Aorta (tissue), 5 donors: ENCODE data around the gene SPSB3. TPM values are rescaled to one million over a fixed set of nuclear protein-coding genes. Genes with fewer than 3 reads are reported as not detected.

ENCODE experiments used
- ATAC-seq: fragments of 200-7000 bp; cut with Tn5 transposase; one replicate; pipeline ENCODE4 v1.9.1; 2022; ENCODE audit warnings: moderate library complexity; ENCODE audit not compliant: low FRiP score
- DNase-seq, 2 donors: peaks; one replicate each; pipeline ENCODE4 v3.0.0-alpha.2; 2020
- H3K27ac ChIP-seq, 2 donors: one replicate each; pipeline ENCODE4 v1.5.1; 2013; ENCODE audit warnings: low read length in 2 of 2, mild to moderate bottlenecking in 2 of 2, moderate library complexity in 2 of 2, control low read depth in 1 of 2, inconsistent platforms in 1 of 2, low read depth in 1 of 2
- H3K27me3 ChIP-seq, 2 donors: one replicate each; pipeline ENCODE4 v1.6.1; 2013; ENCODE audit warnings: control low read depth in 1 of 2, low read length in 1 of 2, mild to moderate bottlenecking in 1 of 2, moderate library complexity in 1 of 2; ENCODE audit not compliant: insufficient read depth in 2 of 2, control insufficient read depth in 1 of 2
- H3K36me3 ChIP-seq, 2 donors: one replicate each; pipeline ENCODE4 v1.6.1; 2013; ENCODE audit warnings: control low read depth in 1 of 2, low read length in 1 of 2, mild to moderate bottlenecking in 1 of 2; ENCODE audit not compliant: insufficient read depth in 2 of 2, control insufficient read depth in 1 of 2
- H3K4me1 ChIP-seq, 2 donors: one replicate each; pipeline ENCODE4 v1.6.1; 2013; ENCODE audit warnings: low read length in 2 of 2, control low read depth in 1 of 2, mild to moderate bottlenecking in 1 of 2, moderate library complexity in 1 of 2; ENCODE audit not compliant: insufficient read depth in 2 of 2, control insufficient read depth in 1 of 2
- H3K4me3 ChIP-seq, 2 donors: one replicate each; pipeline ENCODE4 v1.5.1; 2013; ENCODE audit warnings: low read length in 2 of 2, control low read depth in 1 of 2, mild to moderate bottlenecking in 1 of 2
- H3K9me3 ChIP-seq: one replicate; pipeline ENCODE4 v1.6.1; 2013; ENCODE audit warnings: mild to moderate bottlenecking, low read length; ENCODE audit not compliant: control insufficient read depth
- WGBS, 2 donors: extraction: QIAGEN DNeasy Blood & Tissue Kit; methylation state at CpG; one replicate each; pipeline ENCODE4 v1.1.7; 2013; 5-methylcytosine and 5-hydroxymethylcytosine counted together
- intact Hi-C, 2 donors: fragments of 100-400 bp; cut with DNase I; formaldehyde crosslinking; loops; one replicate each; pipeline versions ENCODE4 v1.14.2 to v1.15.0; 2022
- polyA plus RNA-seq, 2 donors: library from polyadenylated mRNA; stranded (reverse); fragments of 200-250 nt; gene quantifications; one replicate each; pipeline ENCODE4 v1.2.3, GENCODE V29; 2013
- total RNA-seq, 2 donors: library from RNA; stranded (reverse); fragmentation: NEBNext Ultra II Directional; extraction: Animal tissue kit (Norgen Biotek cat#: 25700); gene quantifications; one replicate each; pipeline ENCODE4 v1.2.1, GENCODE V29; 2021
- donor health status: healthy with polysubstance abuse.
- donor health status: Bipolar disorder and iron deficiency.
- donor health status: DM: no; HTN: no; CAD: no.
- donor health status: DM: no; HTN: no; CAD: no.
- donor health status: DM: yes; HTN: yes; CAD: no.

Gene SPSB3
- total and polyA plus RNA-seq, 4 donors = 25.8 to 322 (median 33.7) TPM

GRCh38 chr16:1825381-1825863 is 43.1 kb upstream of the SPSB3 start:
- intact Hi-C loops = loop anchor here in 1 of 2 donors (5.0 kb wide), 1 partner anchor 43 kb away; the partner anchor contains the start of genes NUBP2 and SPSB3
- 69 to 71% methylated on average over 15 of the region's 15 CpGs for WGBS, 2 donors
- H3K27me3 ChIP-seq = no peaks in the 10 kb centered on the region
- H3K36me3 ChIP-seq = no peaks in the 10 kb centered on the region
- no peaks in the 10 kb centered on the region for H3K4me1 ChIP-seq
- H3K4me3 ChIP-seq = no peak overlapping the region
- H3K27ac ChIP-seq = no peak overlapping the region
- no peaks in the 10 kb centered on the region for H3K9me3 ChIP-seq
- DNase-seq = peak in 1 of 2 donors; percentile 58
- ATAC-seq = no peak

- WGBS, 2 donors = 64 to 67% methylated on average over 9 of the region's 9 CpGs
- intact Hi-C loops = no loop called here
- H3K27ac ChIP-seq = no peak overlapping the region
- H3K27me3 ChIP-seq = no peaks in the 10 kb centered on the region
- no peaks in the 10 kb centered on the region for H3K36me3 ChIP-seq
- DNase-seq (no peak), ATAC-seq (no peak)
- no peaks in the 10 kb centered on the region for H3K9me3 ChIP-seq
- H3K4me3 ChIP-seq = no peak overlapping the region
- H3K4me1 ChIP-seq = no peaks in the 10 kb centered on the region
These were observed 41.5 kb upstream of the SPSB3 start for GRCh38 chr16:1823821-1824220.

GRCh38 chr16:1822801-1823200 is 40.4 kb upstream of the SPSB3 start:
- no peaks in the 10 kb centered on the region for H3K36me3 ChIP-seq
- ATAC-seq (no peak), DNase-seq (peak in 1 of 2 donors; percentile 63)
- WGBS, 2 donors = 89 to 94% methylated on average over 16 of the region's 16 CpGs
- no peaks in the 10 kb centered on the region for H3K27me3 ChIP-seq
- H3K27ac ChIP-seq = no peak overlapping the region
- no peaks in the 10 kb centered on the region for H3K4me1 ChIP-seq
- no peaks in the 10 kb centered on the region for H3K9me3 ChIP-seq
- intact Hi-C loops = no loop called here
- H3K4me3 ChIP-seq = no peak overlapping the region

GRCh38 chr16:1821861-1822611 is 39.7 kb upstream of the SPSB3 start:
- intact Hi-C loops = no loop called here
- H3K4me1 ChIP-seq = no peaks in the 10 kb centered on the region
- no peak overlapping the region for H3K4me3 ChIP-seq
- peak in 1 of 2 donors; percentile 46 for DNase-seq
- H3K27me3 ChIP-seq = no peaks in the 10 kb centered on the region
- H3K27ac ChIP-seq = no peak overlapping the region
- no peaks in the 10 kb centered on the region for H3K9me3 ChIP-seq
- H3K36me3 ChIP-seq = no peaks in the 10 kb centered on the region
- no peak for ATAC-seq
- 93 to 97% methylated on average over 24 of the region's 24 CpGs for WGBS, 2 donors

- ATAC-seq = no peak
- no peaks in the 10 kb centered on the region for H3K9me3 ChIP-seq
- H3K27ac ChIP-seq = no peak overlapping the region
- no peak overlapping the region for H3K4me3 ChIP-seq
- intact Hi-C loops = no loop called here
- 87 to 90% methylated on average over 12 of the region's 12 CpGs for WGBS, 2 donors
- H3K27me3 ChIP-seq = no peaks in the 10 kb centered on the region
- DNase-seq = no peak
- peaks cover 0 to 6% of the 10 kb centered on the region in 2 donors for H3K36me3 ChIP-seq
- no peaks in the 10 kb centered on the region for H3K4me1 ChIP-seq
These were observed 38.5 kb upstream of the SPSB3 start for GRCh38 chr16:1820946-1821290.

GRCh38 chr16:1820096-1820945 is 38.0 kb upstream of the SPSB3 start:
- no peaks in the 10 kb centered on the region for H3K27me3 ChIP-seq
- no peak for DNase-seq
- no peak overlapping the region for H3K4me3 ChIP-seq
- no peaks in the 10 kb centered on the region for H3K9me3 ChIP-seq
- peaks cover 0 to 6% of the 10 kb centered on the region in 2 donors for H3K36me3 ChIP-seq
- intact Hi-C loops = no loop called here
- no peak overlapping the region for H3K27ac ChIP-seq
- WGBS, 2 donors = 90 to 91% methylated on average over 24 to 25 of the region's 25 CpGs
- H3K4me1 ChIP-seq = no peaks in the 10 kb centered on the region
- ATAC-seq = no peak

GRCh38 chr16:1819611-1820010 is 37.2 kb upstream of the SPSB3 start:
- DNase-seq (no peak), ATAC-seq (no peak)
- intact Hi-C loops = no loop called here
- peaks cover 0 to 6% of the 10 kb centered on the region in 2 donors for H3K36me3 ChIP-seq
- no peaks in the 10 kb centered on the region for H3K4me1 ChIP-seq
- no peaks in the 10 kb centered on the region for H3K27me3 ChIP-seq
- whole genome bisulfite sequencing, 2 donors = 91% methylated on average over 15 of the region's 15 CpGs
- H3K27ac ChIP-seq = no peak overlapping the region
- H3K9me3 ChIP-seq = no peaks in the 10 kb centered on the region
- no peak overlapping the region for H3K4me3 ChIP-seq

- Histone ChIP-seq H3K27ac (no peak overlapping the region), H3K9me3 (no peaks in the 10 kb centered on the region), H3K36me3 (peaks cover 0 to 6% of the 10 kb centered on the region in 2 donors), H3K4me1 (no peaks in the 10 kb centered on the region), H3K27me3 (no peaks in the 10 kb centered on the region), H3K4me3 (no peak overlapping the region)
- DNase-seq (no peak), ATAC-seq (no peak)
- intact Hi-C loops = no loop called here
- 93% methylated on average over 35 of the region's 35 CpGs for WGBS, 2 donors
These were observed 36.6 kb upstream of the SPSB3 start for GRCh38 chr16:1818873-1819525.
